Endothelial cell (in vitro differentiated cells): ENCODE measurements around the gene ZNF496. TPM values are rescaled to one million over a fixed set of nuclear protein-coding genes. Genes with fewer than 3 reads are reported as not detected.
"Not testable (repeated sequence)": the region's sequence is repeated elsewhere in the genome, so short reads cannot be mapped to it uniquely, and the experiment has no call there.

Experiments
- DNase-seq: peaks from one replicate; pipeline ENCODE4 v3.0.0; 2021; ENCODE audit warnings: low spot score
- H3K27ac Mint-ChIP-seq: one replicate; pipeline ENCODE4 v1.8.0; 2021; ENCODE audit warnings: mixed read lengths, inconsistent platforms; ENCODE audit not compliant: unreplicated experiment
- H3K27me3 Mint-ChIP-seq: one replicate; pipeline ENCODE4 v1.8.0; 2021; ENCODE audit warnings: mild to moderate bottlenecking, moderate library complexity, mixed read lengths, inconsistent platforms; ENCODE audit not compliant: unreplicated experiment
- H3K36me3 Mint-ChIP-seq: one replicate; pipeline ENCODE4 v1.8.0; 2021; ENCODE audit warnings: mild to moderate bottlenecking, low read depth, mixed read lengths, inconsistent platforms; ENCODE audit not compliant: unreplicated experiment
- H3K4me1 Mint-ChIP-seq: one replicate; pipeline ENCODE4 v1.8.0; 2021; ENCODE audit warnings: mild to moderate bottlenecking, mixed read lengths, inconsistent platforms; ENCODE audit not compliant: unreplicated experiment
- H3K4me3 Mint-ChIP-seq: one replicate; pipeline ENCODE4 v1.8.0; 2021; ENCODE audit warnings: mild to moderate bottlenecking, mixed read lengths, inconsistent platforms; ENCODE audit not compliant: unreplicated experiment
- H3K9me3 Mint-ChIP-seq: one replicate; pipeline ENCODE4 v1.8.0; 2021; ENCODE audit warnings: mixed read lengths, inconsistent platforms; ENCODE audit not compliant: unreplicated experiment
- total RNA-seq: library from RNA; stranded (reverse); fragmentation: NEBNext Ultra II Directional; extraction: Animal tissue kit (Norgen Biotek cat#: 25700); gene quantifications from one replicate; pipeline ENCODE4 v1.2.1, GENCODE V29; 2021; ENCODE audit not compliant: unreplicated experiment
- TF ChIP-seq, protein P1 (sequence below): fragments of 200-600 bp; sonication (generic); IDR thresholded peaks from one replicate; pipeline ENCODE4 v1.5.0; 2021; ENCODE audit warnings: antibody characterized with exemption; ENCODE audit not compliant: unreplicated experiment

The ZNF496 gene
- total RNA-seq, 1 donor from 2014 or later, result 76.5 TPM

DNA sequence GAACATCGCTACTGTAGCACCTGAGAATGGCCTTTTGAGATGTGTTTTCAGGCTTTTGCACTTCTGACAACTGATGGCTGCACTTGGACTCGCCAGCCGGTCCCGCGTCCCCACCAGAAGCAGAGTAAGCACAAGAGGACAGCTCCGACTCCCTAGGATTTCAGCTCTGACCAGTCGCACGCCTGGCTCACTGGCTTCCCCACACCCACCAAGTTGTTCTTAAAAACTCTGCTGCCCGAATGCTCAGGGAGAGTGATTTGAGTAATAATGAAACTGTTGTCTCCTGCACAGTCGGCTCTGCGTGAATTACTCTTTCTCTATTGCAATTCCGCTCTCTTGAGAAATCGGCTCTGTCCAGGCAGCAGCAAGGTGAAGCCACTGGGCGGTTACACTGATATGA, 44.1 kb upstream of the ZNF496 start:
- H3K9me3 Mint-ChIP-seq, result no peaks in the 10 kb centered on the region
- H3K36me3 Mint-ChIP-seq, result peaks cover 12% of the 10 kb centered on the region
- no peak overlapping the region for H3K4me3 Mint-ChIP-seq
- H3K27me3 Mint-ChIP-seq, result peaks cover 15% of the 10 kb centered on the region
- TF ChIP-seq, protein P1, sequence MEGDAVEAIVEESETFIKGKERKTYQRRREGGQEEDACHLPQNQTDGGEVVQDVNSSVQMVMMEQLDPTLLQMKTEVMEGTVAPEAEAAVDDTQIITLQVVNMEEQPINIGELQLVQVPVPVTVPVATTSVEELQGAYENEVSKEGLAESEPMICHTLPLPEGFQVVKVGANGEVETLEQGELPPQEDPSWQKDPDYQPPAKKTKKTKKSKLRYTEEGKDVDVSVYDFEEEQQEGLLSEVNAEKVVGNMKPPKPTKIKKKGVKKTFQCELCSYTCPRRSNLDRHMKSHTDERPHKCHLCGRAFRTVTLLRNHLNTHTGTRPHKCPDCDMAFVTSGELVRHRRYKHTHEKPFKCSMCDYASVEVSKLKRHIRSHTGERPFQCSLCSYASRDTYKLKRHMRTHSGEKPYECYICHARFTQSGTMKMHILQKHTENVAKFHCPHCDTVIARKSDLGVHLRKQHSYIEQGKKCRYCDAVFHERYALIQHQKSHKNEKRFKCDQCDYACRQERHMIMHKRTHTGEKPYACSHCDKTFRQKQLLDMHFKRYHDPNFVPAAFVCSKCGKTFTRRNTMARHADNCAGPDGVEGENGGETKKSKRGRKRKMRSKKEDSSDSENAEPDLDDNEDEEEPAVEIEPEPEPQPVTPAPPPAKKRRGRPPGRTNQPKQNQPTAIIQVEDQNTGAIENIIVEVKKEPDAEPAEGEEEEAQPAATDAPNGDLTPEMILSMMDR, result no peak
- DNase-seq, result no peak
- peaks cover 23% of the 10 kb centered on the region for H3K4me1 Mint-ChIP-seq
- peak overlapping the region; percentile 15 for H3K27ac Mint-ChIP-seq

DNA sequence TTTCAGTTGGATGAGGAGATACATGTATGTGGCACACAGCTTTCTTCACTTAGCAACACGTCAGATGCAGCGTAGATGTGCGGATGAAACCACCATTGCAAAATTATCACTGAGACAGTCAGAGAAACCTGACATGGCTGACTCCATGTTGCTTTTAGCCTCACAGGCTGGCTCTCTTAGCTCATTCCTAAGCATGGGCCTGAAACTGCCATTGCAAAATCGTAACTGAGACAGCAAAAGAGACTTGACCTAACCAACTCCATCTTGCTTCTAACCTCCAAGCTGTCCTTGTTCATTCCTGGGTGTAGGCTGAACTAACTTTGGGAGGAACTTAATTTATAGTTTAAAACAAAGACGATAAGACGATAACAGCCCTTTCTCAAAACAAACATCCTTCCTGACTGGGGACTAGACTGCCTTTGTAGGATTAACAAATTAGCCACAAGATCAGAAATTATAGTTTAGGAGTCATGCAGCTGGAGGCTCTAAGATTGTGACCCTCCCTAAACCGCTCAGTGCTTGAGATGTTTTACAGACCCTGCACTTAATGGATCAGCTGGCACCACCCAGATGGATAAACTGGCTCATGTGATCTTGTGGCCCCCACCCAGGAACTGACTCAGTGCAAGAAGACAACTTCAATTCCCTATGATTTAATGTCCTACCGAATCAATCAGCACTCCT, 43.1 kb upstream of the ZNF496 start:
- peaks cover 13% of the 10 kb centered on the region for H3K27me3 Mint-ChIP-seq
- peaks cover 22% of the 10 kb centered on the region for H3K4me1 Mint-ChIP-seq

DNA sequence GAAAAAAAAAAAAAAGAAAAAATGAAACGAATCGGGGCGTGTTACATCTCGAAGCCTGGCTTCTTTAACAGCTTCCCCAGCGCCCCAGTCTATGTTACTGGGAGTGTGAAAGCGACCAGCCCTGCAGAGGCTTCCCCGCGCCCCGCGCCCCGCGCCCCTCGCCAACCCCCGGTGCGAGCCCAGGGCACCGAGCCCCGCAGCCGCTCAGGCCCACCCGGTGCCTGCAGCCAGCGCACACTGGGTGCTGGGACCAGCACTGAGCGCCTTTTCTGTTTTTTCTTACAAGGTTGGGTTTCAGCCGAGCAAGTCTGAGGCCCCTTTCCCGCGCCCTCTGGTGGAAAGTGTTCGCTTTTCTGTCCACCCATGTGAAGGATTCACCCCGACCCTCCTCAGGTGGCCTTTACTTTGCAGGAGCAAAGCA, 42.1 kb upstream of the ZNF496 start:
- peak; percentile 60 for DNase-seq
- no peaks in the 10 kb centered on the region for H3K9me3 Mint-ChIP-seq
- H3K4me1 Mint-ChIP-seq, result peaks cover 26% of the 10 kb centered on the region
- no peak overlapping the region for H3K4me3 Mint-ChIP-seq
- TF ChIP-seq, protein P1, result peak; percentile 34
- peaks cover 7% of the 10 kb centered on the region for H3K27me3 Mint-ChIP-seq
- H3K36me3 Mint-ChIP-seq, result peaks cover 7% of the 10 kb centered on the region
- no peak overlapping the region for H3K27ac Mint-ChIP-seq

More for the DNA sequence above, 43.1 kb upstream of the ZNF496 start:
- DNase-seq, H3K9me3 Mint-ChIP-seq: not testable (repeated sequence)
- Mint-ChIP-seq H3K36me3 (peaks cover 10% of the 10 kb centered on the region), H3K4me3 (peak overlapping the region; percentile 12), H3K27ac (peak overlapping the region; percentile 9)

DNA sequence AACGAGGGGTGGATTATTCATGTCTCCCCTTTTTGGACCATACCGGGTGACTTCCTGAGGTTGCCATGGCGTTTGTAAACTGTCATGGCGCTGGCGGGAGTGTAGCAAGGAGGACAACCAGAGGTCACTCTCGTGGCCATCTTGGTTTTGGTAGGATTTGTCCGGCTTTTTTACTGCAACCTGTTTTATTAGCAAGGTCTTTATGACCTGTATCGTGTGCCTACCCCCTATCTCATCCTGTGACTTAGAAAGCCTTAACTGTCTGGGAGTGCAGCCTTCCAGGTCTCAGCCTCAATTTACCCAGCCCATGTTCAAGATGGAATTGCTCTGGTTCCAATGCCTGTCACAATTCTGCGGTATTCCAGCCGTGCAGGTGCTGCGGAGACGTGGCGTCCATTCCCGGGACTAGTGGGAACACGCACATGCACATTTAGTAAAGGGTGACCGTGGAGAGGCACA, 40.2 kb upstream of the ZNF496 start:
- Mint-ChIP-seq H3K27ac (no peak overlapping the region), H3K36me3 (peaks cover 4% of the 10 kb centered on the region), H3K4me3 (no peak overlapping the region), H3K4me1 (peaks cover 14% of the 10 kb centered on the region), H3K27me3 (peaks cover 2% of the 10 kb centered on the region), H3K9me3 (no peaks in the 10 kb centered on the region)
- DNase-seq, result no peak
- TF ChIP-seq, protein P1, result no peak

DNA sequence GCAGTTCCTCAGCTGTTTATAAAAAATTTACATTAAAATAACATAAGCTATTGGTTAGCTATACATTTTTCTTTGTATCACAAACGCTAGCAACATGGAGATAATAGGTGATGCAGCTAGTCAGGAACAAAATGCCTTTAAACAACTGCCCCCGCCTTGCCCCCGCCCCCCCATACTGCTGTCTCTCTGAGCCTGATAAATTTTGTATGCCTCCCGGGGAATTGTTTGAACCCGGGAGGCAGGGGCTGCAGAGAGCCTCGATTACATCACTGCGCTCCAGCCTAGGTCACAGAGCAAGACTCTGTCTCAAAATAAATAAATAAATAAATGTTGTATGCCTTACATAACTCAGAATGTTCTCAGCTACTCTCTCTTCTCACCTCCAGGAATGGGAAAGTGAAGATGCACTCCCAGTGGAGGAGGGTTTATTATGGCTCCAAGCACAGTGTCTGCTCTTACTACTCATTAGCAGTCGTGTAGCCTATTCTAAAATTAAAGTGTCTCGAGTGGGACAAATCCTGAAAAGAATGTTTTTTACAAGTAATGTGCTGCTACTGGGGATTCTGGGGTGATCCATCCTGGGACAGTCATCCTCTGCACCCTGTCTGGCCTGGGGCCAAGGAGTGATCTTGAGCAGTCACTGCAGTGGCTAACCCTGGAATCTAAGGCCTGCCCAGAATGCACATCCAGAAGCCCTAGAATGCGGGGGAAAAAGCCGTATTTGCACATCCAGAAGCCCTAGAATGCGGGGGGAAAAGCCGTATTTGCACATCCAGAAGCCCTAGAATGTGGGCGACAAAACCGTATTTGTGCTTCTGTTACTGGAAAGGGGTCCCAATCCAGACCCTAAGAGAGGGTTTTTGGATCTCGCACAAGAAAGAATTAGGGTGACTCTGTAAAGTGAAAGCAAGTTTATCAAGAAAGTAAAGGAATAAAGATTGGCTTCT, 39.4 kb upstream of the ZNF496 start:
- no peak overlapping the region for H3K4me3 Mint-ChIP-seq
- TF ChIP-seq, protein P1, result no peak
- peaks cover 4% of the 10 kb centered on the region for H3K36me3 Mint-ChIP-seq
- peaks cover 2% of the 10 kb centered on the region for H3K27me3 Mint-ChIP-seq
- H3K9me3 Mint-ChIP-seq, result no peaks in the 10 kb centered on the region
- H3K27ac Mint-ChIP-seq, result no peak overlapping the region
- no peak for DNase-seq
- H3K4me1 Mint-ChIP-seq, result peaks cover 11% of the 10 kb centered on the region
